ENCODE results near the gene TNFAIP8L2. TPM values are rescaled to one million over a fixed set of nuclear protein-coding genes. Genes with fewer than 3 reads are reported as not detected.
A peak's percentile ranks its signal among the peaks of the same experiment; 100 is the strongest.

Gene TNFAIP8L2
- total RNA-seq, 1 experiment from 2014 or later = not detected

DNA sequence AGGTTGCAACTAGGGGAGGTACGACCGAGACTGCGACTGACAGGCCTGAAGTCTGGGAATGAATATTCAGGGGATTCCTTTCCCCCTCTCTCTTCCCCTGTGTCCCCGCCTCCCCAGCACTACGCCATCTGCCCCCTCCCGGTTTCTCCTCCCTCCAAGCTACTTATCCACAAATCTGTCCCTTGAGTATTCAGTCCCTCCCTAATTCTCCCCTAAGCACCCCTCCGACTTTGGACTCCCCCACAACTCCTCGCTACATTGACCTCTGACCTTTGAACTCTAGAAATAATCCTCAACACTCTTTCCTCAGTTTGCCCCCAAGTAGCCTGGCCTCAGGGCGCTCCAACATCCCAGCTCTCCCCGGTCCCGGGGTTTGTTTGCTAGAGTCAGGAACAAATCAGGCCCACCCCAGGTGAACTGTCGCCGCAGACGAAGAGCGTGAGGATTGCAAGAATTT, 8.9 kb downstream of the TNFAIP8L2 start:
- DNase-seq (ENCODE audit: low read depth, low spot score) (no peak), ATAC-seq (peak; percentile 61)
- H3K27ac ChIP-seq (ENCODE audit: low read length) = peak overlapping the region; percentile 99
- H3K4me1 ChIP-seq (ENCODE audit: control insufficient read depth, insufficient read depth, low read length) = peaks cover 16% of the 10 kb centered on the region
- in situ Hi-C loops (cut with HindIII; ENCODE audit: low pct_unique_long_range_greater_than_20kb, low sequenced_read_pairs) = no loop called here
- POLR2A ChIA-PET = interaction anchor here (0.5 kb wide), 2 partner anchors 44 to 487 kb away, joined by 3 to 5 read pairs; no protein-coding TSS in a partner anchor
- BruUV-seq (replicated peaks) = TSS peak; percentile 67
- no peaks in the 10 kb centered on the region for H3K27me3 ChIP-seq (ENCODE audit: control insufficient read depth, insufficient read depth, low read length)
- TF ChIP-seq, protein P1, sequence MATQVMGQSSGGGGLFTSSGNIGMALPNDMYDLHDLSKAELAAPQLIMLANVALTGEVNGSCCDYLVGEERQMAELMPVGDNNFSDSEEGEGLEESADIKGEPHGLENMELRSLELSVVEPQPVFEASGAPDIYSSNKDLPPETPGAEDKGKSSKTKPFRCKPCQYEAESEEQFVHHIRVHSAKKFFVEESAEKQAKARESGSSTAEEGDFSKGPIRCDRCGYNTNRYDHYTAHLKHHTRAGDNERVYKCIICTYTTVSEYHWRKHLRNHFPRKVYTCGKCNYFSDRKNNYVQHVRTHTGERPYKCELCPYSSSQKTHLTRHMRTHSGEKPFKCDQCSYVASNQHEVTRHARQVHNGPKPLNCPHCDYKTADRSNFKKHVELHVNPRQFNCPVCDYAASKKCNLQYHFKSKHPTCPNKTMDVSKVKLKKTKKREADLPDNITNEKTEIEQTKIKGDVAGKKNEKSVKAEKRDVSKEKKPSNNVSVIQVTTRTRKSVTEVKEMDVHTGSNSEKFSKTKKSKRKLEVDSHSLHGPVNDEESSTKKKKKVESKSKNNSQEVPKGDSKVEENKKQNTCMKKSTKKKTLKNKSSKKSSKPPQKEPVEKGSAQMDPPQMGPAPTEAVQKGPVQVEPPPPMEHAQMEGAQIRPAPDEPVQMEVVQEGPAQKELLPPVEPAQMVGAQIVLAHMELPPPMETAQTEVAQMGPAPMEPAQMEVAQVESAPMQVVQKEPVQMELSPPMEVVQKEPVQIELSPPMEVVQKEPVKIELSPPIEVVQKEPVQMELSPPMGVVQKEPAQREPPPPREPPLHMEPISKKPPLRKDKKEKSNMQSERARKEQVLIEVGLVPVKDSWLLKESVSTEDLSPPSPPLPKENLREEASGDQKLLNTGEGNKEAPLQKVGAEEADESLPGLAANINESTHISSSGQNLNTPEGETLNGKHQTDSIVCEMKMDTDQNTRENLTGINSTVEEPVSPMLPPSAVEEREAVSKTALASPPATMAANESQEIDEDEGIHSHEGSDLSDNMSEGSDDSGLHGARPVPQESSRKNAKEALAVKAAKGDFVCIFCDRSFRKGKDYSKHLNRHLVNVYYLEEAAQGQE (IDR thresholded peaks at IDR 0.05; ENCODE audit: insufficient read depth in 1 of 2, low read depth in 2 of 2, low read length in 1 of 2) = no peak
- TF ChIP-seq TCF7L2 (IDR thresholded peaks at IDR 0.05; ENCODE audit: low read depth, low read length) (no peak), SIN3A (IDR thresholded peaks at IDR 0.05; ENCODE audit: borderline replicate concordance, insufficient read depth, low read depth, low read length) (no peak), POLR2AphosphoS5 (IDR thresholded peaks at IDR 0.05; ENCODE audit: low read depth, low read length) (no peak)
- TF ChIP-seq, protein P2, sequence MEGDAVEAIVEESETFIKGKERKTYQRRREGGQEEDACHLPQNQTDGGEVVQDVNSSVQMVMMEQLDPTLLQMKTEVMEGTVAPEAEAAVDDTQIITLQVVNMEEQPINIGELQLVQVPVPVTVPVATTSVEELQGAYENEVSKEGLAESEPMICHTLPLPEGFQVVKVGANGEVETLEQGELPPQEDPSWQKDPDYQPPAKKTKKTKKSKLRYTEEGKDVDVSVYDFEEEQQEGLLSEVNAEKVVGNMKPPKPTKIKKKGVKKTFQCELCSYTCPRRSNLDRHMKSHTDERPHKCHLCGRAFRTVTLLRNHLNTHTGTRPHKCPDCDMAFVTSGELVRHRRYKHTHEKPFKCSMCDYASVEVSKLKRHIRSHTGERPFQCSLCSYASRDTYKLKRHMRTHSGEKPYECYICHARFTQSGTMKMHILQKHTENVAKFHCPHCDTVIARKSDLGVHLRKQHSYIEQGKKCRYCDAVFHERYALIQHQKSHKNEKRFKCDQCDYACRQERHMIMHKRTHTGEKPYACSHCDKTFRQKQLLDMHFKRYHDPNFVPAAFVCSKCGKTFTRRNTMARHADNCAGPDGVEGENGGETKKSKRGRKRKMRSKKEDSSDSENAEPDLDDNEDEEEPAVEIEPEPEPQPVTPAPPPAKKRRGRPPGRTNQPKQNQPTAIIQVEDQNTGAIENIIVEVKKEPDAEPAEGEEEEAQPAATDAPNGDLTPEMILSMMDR (IDR thresholded peaks at IDR 0.05) = no peak
- H3K9me3 ChIP-seq (ENCODE audit: control insufficient read depth, insufficient read depth, low read depth, low read length) = no peaks in the 10 kb centered on the region
- intact Hi-C loops (cut with micrococcal nuclease; ENCODE audit: unreplicated experiment) = no loop called here
- CTCF ChIA-PET = interaction anchor here (0.5 to 1.1 kb wide), 3 partner anchors 10 to 188 kb away, joined by 3 to 5 read pairs (median 4); no protein-coding TSS in a partner anchor
- peak overlapping the region; percentile 83 to 92 for H3K4me3 ChIP-seq (ENCODE audit: low read depth in 2 of 2, low read length in 2 of 2)
- peaks cover 9% of the 10 kb centered on the region for H3K36me3 ChIP-seq (ENCODE audit: control insufficient read depth, insufficient read depth, low read length)

DNA sequence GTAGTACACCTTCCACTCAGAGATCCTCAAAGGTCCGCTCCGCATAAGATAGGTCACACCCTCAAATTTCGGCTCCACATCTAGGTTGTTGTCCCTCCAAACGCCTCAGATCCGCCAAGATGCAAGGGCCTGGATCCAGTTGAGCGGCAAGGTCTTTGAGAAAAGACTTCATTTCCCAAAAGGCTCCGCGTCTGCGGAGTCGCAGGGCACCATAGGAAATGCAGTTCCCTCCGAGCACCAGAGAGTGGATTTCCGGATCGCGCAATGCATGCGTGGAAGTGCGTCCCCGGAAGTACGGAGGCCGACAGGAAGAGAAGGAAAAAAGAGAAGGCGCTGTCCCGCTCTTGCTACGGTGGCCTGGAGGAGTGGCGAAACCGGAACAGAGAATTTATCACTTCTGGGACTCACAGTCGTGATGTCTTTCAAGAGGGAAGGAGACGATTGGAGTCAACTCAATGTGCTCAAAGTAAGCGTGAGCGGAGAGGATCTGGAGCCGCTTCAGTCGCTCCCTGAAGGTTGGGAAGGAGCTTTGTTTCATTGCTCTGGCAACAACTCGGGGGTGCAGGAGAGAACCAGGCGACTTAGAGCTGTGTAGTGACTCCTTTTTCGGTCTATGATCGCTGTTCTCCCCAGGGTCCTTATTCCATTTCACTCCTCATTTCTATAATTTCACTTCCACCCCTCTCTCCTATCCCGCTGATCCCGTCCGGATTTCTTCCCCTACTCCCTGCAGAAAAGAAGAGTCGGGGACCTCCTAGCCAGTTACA, 9.5 kb downstream of the TNFAIP8L2 start, which contains the start of the genes LYSMD1 and SCNM1:
LYSMD1 (minus strand) TSS at position 165 of the 767 bp plus-strand sequence. CDS start 644 bp downstream, outside the sequence.
SCNM1 (plus strand) TSS at position 407 of the 767 bp plus-strand sequence; CDS start at position 416, 9 bp downstream.
- peaks cover 9% of the 10 kb centered on the region for H3K36me3 ChIP-seq (ENCODE audit: control insufficient read depth, insufficient read depth, low read length)
- in situ Hi-C loops (cut with HindIII; ENCODE audit: low pct_unique_long_range_greater_than_20kb, low sequenced_read_pairs) (no loop called here), intact Hi-C loops (cut with micrococcal nuclease; ENCODE audit: unreplicated experiment) (no loop called here)
- H3K4me1 ChIP-seq (ENCODE audit: control insufficient read depth, insufficient read depth, low read length) = peaks cover 16% of the 10 kb centered on the region
- H3K4me3 ChIP-seq (ENCODE audit: low read depth in 2 of 2, low read length in 2 of 2) = peak within 1 kb of the TSS; percentile 83 to 92
- peak within 1 kb of the TSS; percentile 99 for H3K27ac ChIP-seq (ENCODE audit: low read length)
- ChIA-PET POLR2A (interaction anchor here (0.5 to 0.6 kb wide), 2 partner anchors 63 to 488 kb away, joined by 3 read pairs; no protein-coding TSS in a partner anchor), CTCF (interaction anchor here (0.6 to 0.7 kb wide), 2 partner anchors 57 to 189 kb away, joined by 4 to 7 read pairs; no protein-coding TSS in a partner anchor)
- peak; percentile 92 for DNase-seq (ENCODE audit: low read depth, low spot score)
- H3K27me3 ChIP-seq (ENCODE audit: control insufficient read depth, insufficient read depth, low read length) = no peaks in the 10 kb centered on the region
- peak; percentile 98 for ATAC-seq
- TSS peak; percentile 95 for BruUV-seq (replicated peaks)
- peak; percentile 91 for TF ChIP-seq SIN3A (IDR thresholded peaks at IDR 0.05; ENCODE audit: borderline replicate concordance, insufficient read depth, low read depth, low read length)
- TF ChIP-seq, protein P1 (IDR thresholded peaks at IDR 0.05; ENCODE audit: insufficient read depth in 1 of 2, low read depth in 2 of 2, low read length in 1 of 2) = peak in 1 of 2 experiments; percentile 64; a peak in 1 of 4 replicates
- TF ChIP-seq POLR2AphosphoS5 (IDR thresholded peaks at IDR 0.05; ENCODE audit: low read depth, low read length) = peak; percentile 51; the same call in 1 of the 2 replicates
- TF ChIP-seq TCF7L2 (IDR thresholded peaks at IDR 0.05; ENCODE audit: low read depth, low read length) = peak; percentile 92
- TF ChIP-seq, protein P2 (IDR thresholded peaks at IDR 0.05) = no peak
- H3K9me3 ChIP-seq (ENCODE audit: control insufficient read depth, insufficient read depth, low read depth, low read length) = no peaks in the 10 kb centered on the region
